ENCODE measurements around the gene ILRUN.

- no peak for TF ChIP-seq POLR2A (IDR thresholded peaks at IDR 0.05; ENCODE audit: low read depth, low read length)
- TF ChIP-seq POLR2AphosphoS5 (IDR thresholded peaks at IDR 0.05; ENCODE audit: low read depth, low read length), result no peak
- no peak for TF ChIP-seq TAF1 (IDR thresholded peaks at IDR 0.05; ENCODE audit: borderline replicate concordance, low read depth, low read length)
Observed at GRCh38 chr6:34714663-34715062, 18.1 kb upstream of the ILRUN start.

Data from GM12892 (cell line).